Smooth muscle cell (in vitro differentiated cells): Measurements from ENCODE around the gene CCL1. TPM values are rescaled to one million over a fixed set of nuclear protein-coding genes. Genes with fewer than 3 reads are reported as not detected.

ENCODE experiments used
- DNase-seq: peaks from one replicate; lab custom pipeline; 2025; ENCODE audit not compliant: unreplicated experiment; lab: John Stamatoyannopoulos, UW
- H2AFZ ChIP-seq: fragments of 200-600 bp; sonication (generic); 2 replicates; pipeline ENCODE4 v1.6.0; 2016; ENCODE audit warnings: antibody characterized with exemption, low read depth, mild to moderate bottlenecking
- H3F3A ChIP-seq: fragments of 200-600 bp; sonication (generic); 2 replicates; pipeline ENCODE4 v1.6.0; 2017; ENCODE audit warnings: antibody characterized with exemption, low read depth
- H3K27ac ChIP-seq: fragments of 200-600 bp; sonication (generic); 2 replicates; pipeline ENCODE4 v1.5.1; 2016; ENCODE audit warnings: low read depth, mild to moderate bottlenecking
- H3K27me3 ChIP-seq: fragments of 200-600 bp; sonication (generic); 2 replicates; pipeline ENCODE4 v1.6.1; 2016; ENCODE audit warnings: low read depth, mild to moderate bottlenecking
- H3K36me3 ChIP-seq: fragments of 200-600 bp; sonication (generic); 2 replicates; pipeline ENCODE4 v1.5.1; 2016; ENCODE audit warnings: low read depth
- H3K4me1 ChIP-seq: fragments of 200-600 bp; sonication (generic); 2 replicates; pipeline ENCODE4 v1.5.1; 2016; ENCODE audit warnings: low read depth
- H3K4me2 ChIP-seq: fragments of 200-600 bp; sonication (generic); 2 replicates; pipeline ENCODE4 v1.6.0; 2016; ENCODE audit warnings: mild to moderate bottlenecking
- H3K4me3 ChIP-seq: fragments of 200-600 bp; sonication (generic); 2 replicates; pipeline ENCODE4 v1.5.1; 2016; ENCODE audit warnings: mild to moderate bottlenecking
- H3K79me2 ChIP-seq: fragments of 200-600 bp; sonication (generic); 2 replicates; pipeline ENCODE4 v1.6.0; 2016; ENCODE audit warnings: low read depth, mild to moderate bottlenecking
- H3K9ac ChIP-seq: fragments of 200-600 bp; sonication (generic); 2 replicates; pipeline ENCODE4 v1.6.0; 2016; ENCODE audit warnings: low read depth
- H3K9me3 ChIP-seq: fragments of 200-600 bp; sonication (generic); replicated peaks from 2 replicates; pipeline ENCODE4 v1.5.1; 2016; ENCODE audit warnings: low read depth
- H4K20me1 ChIP-seq: fragments of 200-600 bp; sonication (generic); 2 replicates; pipeline ENCODE4 v1.6.0; 2016; ENCODE audit warnings: low read depth
- CTCF ChIP-seq: fragments of 200-600 bp; sonication (generic); IDR thresholded peaks from 2 replicates; pipeline ENCODE4 v1.5.1; 2017; ENCODE audit warnings: borderline replicate concordance, mild to moderate bottlenecking, antibody characterized with exemption; ENCODE audit not compliant: insufficient read depth, poor library complexity, severe bottlenecking
- WGBS: methylation state at CpG from one replicate; pipeline ENCODE4 v1.1.7; 2016; ENCODE audit warnings: low lambda C conversion rate; 5-methylcytosine and 5-hydroxymethylcytosine counted together
- polyA plus RNA-seq: library from polyadenylated mRNA; unstranded; fragments of >200 nt; fragmentation: Nextera tagmentation; extraction: Ambion mirVana; gene quantifications from 2 replicates; pipeline ENCODE4 v1.2.1, GENCODE V29; 2016
- total RNA-seq: library from RNA; depleted of rRNA; stranded (reverse); fragments of >200 nt; gene quantifications from 2 replicates; pipeline ENCODE4 v1.2.3, GENCODE V29; 2014

CCL1 gene
- total RNA-seq: not detected in 2 replicates
- not detected in 2 replicates for polyA plus RNA-seq

- Histone ChIP-seq H3K36me3 (no peaks in the 10 kb centered on the region), H3K4me2 (no peak within 1 kb of the TSS), H3K27me3 (peaks cover 8% of the 10 kb centered on the region), H3K4me3 (no peak within 1 kb of the TSS), H3K79me2 (no peaks in the 10 kb centered on the region), H3K9me3 (no peaks in the 10 kb centered on the region), H3K9ac (no peak within 1 kb of the TSS), H3K4me1 (no peaks in the 10 kb centered on the region), H3F3A (no peaks in the 10 kb centered on the region), H4K20me1 (no peaks in the 10 kb centered on the region), H2AFZ (no peak within 1 kb of the TSS), H3K27ac (no peak within 1 kb of the TSS)
- DNase-seq: no peak
- no peak for TF ChIP-seq CTCF
- 71% methylated on average over 5 of the region's 5 CpGs for WGBS
These were observed at the start of gene CCL1 for GRCh38 chr17:34363183-34363661. CCL1 (minus strand) TSS chr17:34363233; CDS start chr17:34363161, 72 bp downstream.

- H3F3A ChIP-seq: no peaks in the 10 kb centered on the region
These were observed 49.5 kb upstream of the CCL1 start for GRCh38 chr17:34412534-34412933.

GRCh38 chr17:34411646-34412421 lies 48.8 kb upstream of the CCL1 start:
- Histone ChIP-seq H3K4me1 (no peaks in the 10 kb centered on the region), H3K36me3 (no peaks in the 10 kb centered on the region), H2AFZ (no peak overlapping the region), H3K9me3 (no peaks in the 10 kb centered on the region), H3K4me3 (no peak overlapping the region), H3K27ac (no peak overlapping the region), H3K79me2 (no peaks in the 10 kb centered on the region), H3F3A (no peaks in the 10 kb centered on the region), H3K9ac (no peak overlapping the region), H4K20me1 (no peaks in the 10 kb centered on the region), H3K27me3 (peaks cover 45% of the 10 kb centered on the region), H3K4me2 (no peak overlapping the region)
- WGBS: 78% methylated on average over 5 of the region's 5 CpGs
- TF ChIP-seq CTCF: no peak
- DNase-seq: no peak

More at GRCh38 chr17:34412534-34412933, 49.5 kb upstream of the CCL1 start:
- H3K4me3 ChIP-seq: no peak overlapping the region
- no peaks in the 10 kb centered on the region for H3K4me1 ChIP-seq
- H3K79me2 ChIP-seq: no peaks in the 10 kb centered on the region
- no peak overlapping the region for H3K27ac ChIP-seq
- H3K36me3 ChIP-seq: no peaks in the 10 kb centered on the region
- H3K27me3 ChIP-seq: peaks cover 46% of the 10 kb centered on the region
- no peak for DNase-seq
- no peak overlapping the region for H3K4me2 ChIP-seq
- H3K9me3 ChIP-seq: no peaks in the 10 kb centered on the region
- no peak for TF ChIP-seq CTCF
- no peaks in the 10 kb centered on the region for H4K20me1 ChIP-seq
- 66% methylated on average over 7 of the region's 7 CpGs for WGBS
- no peak overlapping the region for H2AFZ ChIP-seq
- H3K9ac ChIP-seq: no peak overlapping the region

- no peak for DNase-seq
- Histone ChIP-seq H2AFZ (no peak overlapping the region), H3F3A (no peaks in the 10 kb centered on the region), H3K79me2 (no peaks in the 10 kb centered on the region), H3K36me3 (no peaks in the 10 kb centered on the region), H3K9me3 (no peaks in the 10 kb centered on the region), H3K27me3 (peaks cover 33% of the 10 kb centered on the region), H3K9ac (no peak overlapping the region), H3K4me2 (no peak overlapping the region), H3K4me1 (no peaks in the 10 kb centered on the region), H3K4me3 (no peak overlapping the region), H4K20me1 (no peaks in the 10 kb centered on the region), H3K27ac (no peak overlapping the region)
- no peak for TF ChIP-seq CTCF
- WGBS: 89% methylated on average over 4 of the region's 4 CpGs
These were observed 46.3 kb upstream of the CCL1 start for GRCh38 chr17:34409352-34409751.
